A673 (cell line): Measurements from ENCODE around the gene RAC2.

Source experiments
- CTCF ChIP-seq: fragments of 300-800, 200-600 bp; sonication (generic); conservative IDR thresholded peaks from 2 replicates; pipeline ENCODE4 v1.5.1; 2017; ENCODE audit warnings: low read depth, mild to moderate bottlenecking, antibody characterized with exemption, low read length, moderate library complexity, mixed read lengths
- EZH2 ChIP-seq: fragments of 200-600 bp; sonication (generic); IDR thresholded peaks from 2 replicates; pipeline ENCODE4 v1.6.1; 2017; ENCODE audit warnings: borderline replicate concordance, low read depth, mild to moderate bottlenecking, mixed read lengths, antibody characterized with exemption, low read length; ENCODE audit not compliant: poor library complexity, severe bottlenecking

GRCh38 chr22:37267661-37268413, 23.8 kb upstream of the RAC2 start:
- TF ChIP-seq CTCF (no peak), EZH2 (no peak)
